ENCODE measurements around the gene JAM3.

GRCh38 chr11:134028368-134028920 is 40.4 kb upstream of the JAM3 start:
- TF ChIP-seq POLR2A (IDR thresholded peaks at IDR 0.05) (no peak), CTCF (IDR thresholded peaks at IDR 0.05) (no peak)
